MM.1S (cell line): ENCODE measurements around the gene MIGA2.

Experiments used
- CTCF ChIP-seq: fragments of 300-600 bp; sonication (generic); IDR thresholded peaks from 2 replicates; pipeline ENCODE4 v1.5.1; 2016; ENCODE audit warnings: antibody characterized with exemption, low read length, mixed read lengths
- EZH2 ChIP-seq: fragments of 300-600 bp; sonication (generic); optimal IDR thresholded peaks from 2 replicates; pipeline ENCODE3; 2017; ENCODE audit warnings: low read depth, mild to moderate bottlenecking, antibody characterized with exemption, low read length, mixed read lengths
- EZH2phosphoT487 ChIP-seq: fragments of 300-600 bp; sonication (generic); IDR thresholded peaks from 2 replicates; pipeline ENCODE4 v1.6.1; 2018; ENCODE audit warnings: antibody characterized with exemption, low read length

GRCh38 chr9:129107651-129108050, 71.2 kb downstream of the MIGA2 start:
- no peak for TF ChIP-seq CTCF
- no peak for TF ChIP-seq EZH2phosphoT487
- TF ChIP-seq EZH2 = no peak
